HUES64 (cell line): ENCODE results near the gene ADRA1B.
A peak's percentile ranks its signal among the peaks of the same experiment; 100 is the strongest.

Source experiments
- H3K27ac ChIP-seq: 2 replicates; pipeline ENCODE4 v1.7.0; 2013; ENCODE audit warnings: low read depth, low read length, inconsistent platforms
- H3K27me3 ChIP-seq: 2 replicates; pipeline ENCODE4 v1.6.1; 2013; ENCODE audit warnings: mild to moderate bottlenecking, low read length; ENCODE audit not compliant: insufficient read depth
- H3K36me3 ChIP-seq: 2 replicates; pipeline ENCODE4 v1.6.1; 2013; ENCODE audit warnings: mild to moderate bottlenecking, low read length; ENCODE audit not compliant: insufficient read depth
- H3K4me1 ChIP-seq: 2 replicates; pipeline ENCODE4 v1.6.1; 2013; ENCODE audit warnings: mild to moderate bottlenecking, low read length, moderate library complexity; ENCODE audit not compliant: insufficient read depth
- H3K4me3 ChIP-seq: 2 replicates; pipeline ENCODE4 v1.5.1; 2013; ENCODE audit warnings: mild to moderate bottlenecking, low read length, moderate library complexity
- H3K9ac ChIP-seq: 2 replicates; pipeline ENCODE4 v1.6.1; 2013; ENCODE audit warnings: mild to moderate bottlenecking, low read depth, low read length
- H3K9me3 ChIP-seq: 2 replicates; pipeline ENCODE4 v1.6.1; 2013; ENCODE audit warnings: low read depth, low read length; ENCODE audit not compliant: insufficient read depth
- WGBS: fragments of 150-250, 120-280 bp; methylation state at CpG from one replicate; pipeline ENCODE4 v1.1.7; 2013; ENCODE audit warnings: missing lambda C conversion rate; 5-methylcytosine and 5-hydroxymethylcytosine counted together

Gene ADRA1B

DNA sequence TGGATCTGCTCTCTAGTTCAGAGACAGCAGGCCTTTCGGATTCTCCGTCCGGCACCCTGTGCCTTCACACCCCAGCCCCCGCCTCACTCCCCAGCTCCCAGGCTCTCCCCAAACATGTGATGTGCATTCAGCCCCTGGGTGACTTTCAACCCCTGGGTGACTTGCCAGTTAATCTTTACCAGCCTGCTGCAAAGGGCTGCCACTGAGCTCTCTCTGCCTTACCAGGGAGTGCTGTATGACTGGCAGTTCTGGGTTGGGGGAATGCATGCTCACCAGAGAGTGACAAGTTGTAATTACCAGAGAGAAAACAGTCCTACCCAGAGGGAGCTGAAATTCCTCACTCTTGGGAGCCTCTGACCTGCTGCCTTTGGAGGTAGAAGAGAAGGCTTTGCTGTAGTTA, 4.9 kb upstream of the ADRA1B start:
- no peaks in the 10 kb centered on the region for H3K9me3 ChIP-seq
- WGBS = 90% methylated on average over 4 of the region's 4 CpGs
- H3K9ac ChIP-seq = no peak overlapping the region
- no peaks in the 10 kb centered on the region for H3K36me3 ChIP-seq
- peaks cover 29% of the 10 kb centered on the region for H3K27me3 ChIP-seq
- H3K4me1 ChIP-seq = peaks cover 22% of the 10 kb centered on the region
- no peak overlapping the region for H3K27ac ChIP-seq
- no peak overlapping the region for H3K4me3 ChIP-seq

GRCh38 chr5:159912033-159912800, 4.1 kb upstream of the ADRA1B start:
- peaks cover 36% of the 10 kb centered on the region for H3K27me3 ChIP-seq
- H3K4me3 ChIP-seq = no peak overlapping the region
- H3K9ac ChIP-seq = no peak overlapping the region
- H3K36me3 ChIP-seq = no peaks in the 10 kb centered on the region
- H3K27ac ChIP-seq = no peak overlapping the region
- no peaks in the 10 kb centered on the region for H3K9me3 ChIP-seq
- 73% methylated on average over 4 of the region's 4 CpGs for WGBS
- H3K4me1 ChIP-seq = peaks cover 22% of the 10 kb centered on the region

- no peaks in the 10 kb centered on the region for H3K36me3 ChIP-seq
- peaks cover 45% of the 10 kb centered on the region for H3K27me3 ChIP-seq
- 83% methylated on average over 6 of the region's 6 CpGs for WGBS
- no peak overlapping the region for H3K4me3 ChIP-seq
- no peaks in the 10 kb centered on the region for H3K9me3 ChIP-seq
- H3K27ac ChIP-seq = no peak overlapping the region
- no peak overlapping the region for H3K9ac ChIP-seq
- peaks cover 21% of the 10 kb centered on the region for H3K4me1 ChIP-seq
These were observed 3.2 kb upstream of the ADRA1B start for GRCh38 chr5:159913048-159913447.

DNA sequence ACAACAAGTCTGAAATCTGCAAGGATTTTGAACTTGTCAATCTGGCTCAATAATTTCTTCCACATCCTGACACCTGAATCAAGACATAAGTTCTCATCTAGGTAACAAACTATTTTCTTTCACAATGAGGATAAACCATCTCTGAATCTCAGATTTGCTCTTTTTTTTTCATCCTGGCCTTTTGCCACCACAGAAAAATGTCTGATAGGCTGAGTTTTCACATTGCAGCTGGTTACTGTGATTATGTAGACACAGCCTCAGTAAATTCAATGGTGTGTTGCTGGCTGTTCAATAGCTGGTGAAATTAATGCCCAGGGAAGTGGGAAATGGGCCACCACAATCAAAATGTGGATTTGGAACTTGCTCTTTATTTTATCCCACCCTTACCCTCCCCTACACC, 2.8 kb upstream of the ADRA1B start:
- H3K4me1 ChIP-seq = peaks cover 16% of the 10 kb centered on the region
- H3K27ac ChIP-seq = no peak overlapping the region
- no peak overlapping the region for H3K9ac ChIP-seq
- peaks cover 49% of the 10 kb centered on the region for H3K27me3 ChIP-seq
- H3K4me3 ChIP-seq = no peak overlapping the region
- no peaks in the 10 kb centered on the region for H3K36me3 ChIP-seq
- no peaks in the 10 kb centered on the region for H3K9me3 ChIP-seq

DNA sequence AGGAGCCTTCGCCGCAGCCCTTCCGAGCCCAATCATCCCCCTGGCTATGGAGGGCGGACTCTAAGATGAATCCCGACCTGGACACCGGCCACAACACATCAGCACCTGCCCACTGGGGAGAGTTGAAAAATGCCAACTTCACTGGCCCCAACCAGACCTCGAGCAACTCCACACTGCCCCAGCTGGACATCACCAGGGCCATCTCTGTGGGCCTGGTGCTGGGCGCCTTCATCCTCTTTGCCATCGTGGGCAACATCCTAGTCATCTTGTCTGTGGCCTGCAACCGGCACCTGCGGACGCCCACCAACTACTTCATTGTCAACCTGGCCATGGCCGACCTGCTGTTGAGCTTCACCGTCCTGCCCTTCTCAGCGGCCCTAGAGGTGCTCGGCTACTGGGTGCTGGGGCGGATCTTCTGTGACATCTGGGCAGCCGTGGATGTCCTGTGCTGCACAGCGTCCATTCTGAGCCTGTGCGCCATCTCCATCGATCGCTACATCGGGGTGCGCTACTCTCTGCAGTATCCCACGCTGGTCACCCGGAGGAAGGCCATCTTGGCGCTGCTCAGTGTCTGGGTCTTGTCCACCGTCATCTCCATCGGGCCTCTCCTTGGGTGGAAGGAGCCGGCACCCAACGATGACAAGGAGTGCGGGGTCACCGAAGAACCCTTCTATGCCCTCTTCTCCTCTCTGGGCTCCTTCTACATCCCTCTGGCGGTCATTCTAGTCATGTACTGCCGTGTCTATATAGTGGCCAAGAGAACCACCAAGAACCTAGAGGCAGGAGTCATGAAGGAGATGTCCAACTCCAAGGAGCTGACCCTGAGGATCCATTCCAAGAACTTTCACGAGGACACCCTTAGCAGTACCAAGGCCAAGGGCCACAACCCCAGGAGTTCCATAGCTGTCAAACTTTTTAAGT, 819 bp downstream of the ADRA1B start:
- WGBS = 82% methylated on average over 36 of the region's 36 CpGs
- Histone ChIP-seq H3K36me3 (no peaks in the 10 kb centered on the region), H3K9me3 (no peaks in the 10 kb centered on the region), H3K9ac (no peak overlapping the region), H3K4me1 (0 out of 2 replicates have a peak, but pooled peaks cover 5% of the 10 kb centered on the region), H3K27ac (no peak overlapping the region), H3K4me3 (peak overlapping the region; percentile 61), H3K27me3 (peaks cover 52% of the 10 kb centered on the region)

- Histone ChIP-seq H3K4me3 (no peak overlapping the region), H3K4me1 (0 out of 2 replicates have a peak, but pooled peaks cover 5% of the 10 kb centered on the region), H3K27ac (no peak overlapping the region), H3K27me3 (peaks cover 51% of the 10 kb centered on the region), H3K9me3 (no peaks in the 10 kb centered on the region), H3K36me3 (no peaks in the 10 kb centered on the region), H3K9ac (no peak overlapping the region)
- 94% methylated on average over 10 of the region's 10 CpGs for WGBS
These were observed 1.7 kb downstream of the ADRA1B start for GRCh38 chr5:159917994-159918393.

- H3K36me3 ChIP-seq = no peaks in the 10 kb centered on the region
- H3K4me1 ChIP-seq = no peaks in the 10 kb centered on the region
- H3K9ac ChIP-seq = no peak overlapping the region
- WGBS = 90% methylated on average over 3 of the region's 3 CpGs
- no peak overlapping the region for H3K27ac ChIP-seq
- H3K27me3 ChIP-seq = peaks cover 21% of the 10 kb centered on the region
- H3K9me3 ChIP-seq = no peaks in the 10 kb centered on the region
- H3K4me3 ChIP-seq = no peak overlapping the region
These were observed 5.4 kb downstream of the ADRA1B start for GRCh38 chr5:159921721-159922120.

GRCh38 chr5:159923008-159923407, 6.7 kb downstream of the ADRA1B start:
- Histone ChIP-seq H3K9ac (no peak overlapping the region), H3K27me3 (peaks cover 8% of the 10 kb centered on the region; the same call in 1 of the 2 replicates), H3K4me1 (no peaks in the 10 kb centered on the region), H3K4me3 (no peak overlapping the region), H3K9me3 (no peaks in the 10 kb centered on the region), H3K27ac (no peak overlapping the region), H3K36me3 (no peaks in the 10 kb centered on the region)
- 89% methylated on average over 7 of the region's 7 CpGs for WGBS

GRCh38 chr5:159928122-159928909, 12.0 kb downstream of the ADRA1B start:
- 84% methylated on average over 12 of the region's 12 CpGs for WGBS
- Histone ChIP-seq H3K9me3 (no peaks in the 10 kb centered on the region), H3K4me3 (no peak overlapping the region), H3K36me3 (no peaks in the 10 kb centered on the region), H3K4me1 (no peaks in the 10 kb centered on the region), H3K27ac (no peak overlapping the region), H3K27me3 (no peaks in the 10 kb centered on the region), H3K9ac (no peak overlapping the region)

DNA sequence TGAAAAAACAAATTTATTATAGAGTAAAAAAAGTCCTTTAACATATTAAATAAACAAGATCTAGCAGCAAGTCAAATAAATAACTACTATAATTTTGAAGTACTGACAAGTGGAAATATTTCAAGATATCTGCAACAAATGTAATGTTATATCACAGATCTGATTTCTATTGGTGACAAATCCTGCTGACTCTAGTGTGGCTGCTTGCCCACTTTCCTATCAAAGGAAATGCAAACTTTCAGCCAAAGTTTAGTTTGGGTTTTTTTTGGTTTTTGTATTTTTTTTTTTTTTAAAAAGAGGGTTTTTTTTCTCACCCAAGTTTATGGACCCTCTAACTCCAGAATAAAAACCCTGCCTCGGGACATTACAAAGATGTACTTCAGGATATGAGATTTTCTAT, 12.9 kb downstream of the ADRA1B start:
- no CpG with 5 or more reads among the region's 1 CpG for WGBS

More for the DNA sequence above, 12.9 kb downstream of the ADRA1B start:
- Histone ChIP-seq H3K4me1 (no peaks in the 10 kb centered on the region), H3K9me3 (no peaks in the 10 kb centered on the region), H3K4me3 (no peak overlapping the region), H3K9ac (no peak overlapping the region), H3K36me3 (no peaks in the 10 kb centered on the region), H3K27ac (no peak overlapping the region), H3K27me3 (no peaks in the 10 kb centered on the region)
